Keratinocyte (primary cell): ENCODE measurements around the gene CDX1. TPM values are rescaled to one million over a fixed set of nuclear protein-coding genes. Genes with fewer than 3 reads are reported as not detected.

Experiments
- DNase-seq: peaks from one replicate; pipeline ENCODE4 v3.0.0-alpha.2; 2011; ENCODE audit warnings: low read depth, missing footprints, low spot score
- FAIRE-seq: peaks from 2 replicates; lab custom pipeline; 2011; peaks lifted over from hg19 to GRCh38; lab: Jason Lieb, UNC
- H2AFZ ChIP-seq: 2 replicates; pipeline ENCODE4 v1.6.0; 2012; ENCODE audit warnings: low read length, control low read depth, inconsistent platforms; ENCODE audit not compliant: control insufficient read depth
- H3K27ac ChIP-seq: 2 replicates; pipeline ENCODE4 v1.5.1; 2011; ENCODE audit warnings: low read length; ENCODE audit not compliant: control insufficient read depth, insufficient read depth
- H3K27me3 ChIP-seq: 3 replicates; pipeline ENCODE4 v1.6.0; 2011; ENCODE audit warnings: low read length; ENCODE audit not compliant: control insufficient read depth, insufficient read depth; ENCODE audit errors: extremely low read depth
- H3K36me3 ChIP-seq, 2 experiments: 2 replicates in 1 of 2; 3 replicates in 1 of 2; pipeline ENCODE4 v1.5.1; 2011; ENCODE audit warnings: low read length in 2 of 2, mild to moderate bottlenecking in 1 of 2; ENCODE audit not compliant: control insufficient read depth in 2 of 2, insufficient read depth in 2 of 2; ENCODE audit errors: extremely low read depth in 1 of 2
- H3K4me1 ChIP-seq: 3 replicates; pipeline ENCODE4 v1.5.1; 2011; ENCODE audit warnings: low read length; ENCODE audit not compliant: control insufficient read depth, insufficient read depth; ENCODE audit errors: extremely low read depth
- H3K4me2 ChIP-seq: 3 replicates; pipeline ENCODE4 v1.6.0; 2011; ENCODE audit warnings: low read depth, low read length; ENCODE audit not compliant: control insufficient read depth, insufficient read depth; ENCODE audit errors: extremely low read depth
- H3K4me3 ChIP-seq, 3 experiments: fragments of 200-600 bp in 1 of 3; sonication (generic) in 1 of 3; 2 replicates in 2 of 3; 3 replicates in 1 of 3; pipeline ENCODE4 v1.5.1; 2011 to 2016; ENCODE audit warnings: low read length in 3 of 3, mild to moderate bottlenecking in 3 of 3, control low read depth in 2 of 3, inconsistent platforms in 1 of 3, low read depth in 1 of 3, mixed read lengths in 1 of 3, mixed run types in 1 of 3, moderate library complexity in 1 of 3; ENCODE audit not compliant: control insufficient read depth in 2 of 3, insufficient read depth in 2 of 3; ENCODE audit errors: extremely low read depth in 1 of 3
- H3K79me2 ChIP-seq: 2 replicates; pipeline ENCODE4 v1.6.0; 2012; ENCODE audit warnings: low read length; ENCODE audit not compliant: control insufficient read depth, insufficient read depth
- H3K9ac ChIP-seq: 3 replicates; pipeline ENCODE4 v1.6.0; 2011; ENCODE audit warnings: low read length; ENCODE audit not compliant: control insufficient read depth, insufficient read depth; ENCODE audit errors: extremely low read depth
- H3K9me1 ChIP-seq: 3 replicates; pipeline ENCODE4 v1.6.0; 2011; ENCODE audit warnings: low read length; ENCODE audit not compliant: control insufficient read depth, insufficient read depth; ENCODE audit errors: extremely low read depth
- H3K9me3 ChIP-seq: 2 replicates; pipeline ENCODE4 v1.5.1; 2012; ENCODE audit warnings: low read depth, low read length; ENCODE audit not compliant: control insufficient read depth
- H4K20me1 ChIP-seq: 3 replicates; pipeline ENCODE4 v1.6.0; 2011; ENCODE audit warnings: low read length; ENCODE audit not compliant: control insufficient read depth, insufficient read depth; ENCODE audit errors: extremely low read depth
- CTCF ChIP-seq, 3 experiments: IDR thresholded peaks in 1 of 3; conservative IDR thresholded peaks in 1 of 3; optimal IDR thresholded peaks in 1 of 3; 2 replicates in 2 of 3; 3 replicates in 1 of 3; pipeline versions ENCODE3 to v1.5.1; 2011; ENCODE audit warnings: low read length in 3 of 3, mild to moderate bottlenecking in 3 of 3, moderate library complexity in 2 of 3, control low read depth in 1 of 3, inconsistent platforms in 1 of 3; ENCODE audit not compliant: insufficient read depth in 2 of 3; ENCODE audit errors: extremely low read depth in 1 of 3
- EZH2 ChIP-seq: IDR thresholded peaks from one replicate; pipeline ENCODE4 v1.6.1; 2012; ENCODE audit warnings: inconsistent platforms, mild to moderate bottlenecking, low read length, moderate library complexity
- dilution Hi-C: fragments of 300-500 bp; cut with MboI; formaldehyde crosslinking; loops from one replicate; pipeline ENCODE4 v1.7.0; 2020; ENCODE audit warnings: low sequenced_read_pairs; ENCODE audit not compliant: extremely low pct_ligation_motif_present
- polyA plus RNA-seq, 5 experiments: library from polyadenylated mRNA; depleted of rRNA in 3 of 5; stranded (reverse) in 3 of 5; stranded (forward) in 1 of 5; unstranded in 1 of 5; fragments of >200 nt; gene quantifications; 1 replicate in 1 of 5; 2 replicates in 3 of 5; 3 replicates in 1 of 5; pipeline versions ENCODE4 v1.2.1 to v1.2.3, GENCODE V29; 2011 to 2012; ENCODE audit warnings: missing spikeins in 2 of 5, low read depth in 1 of 5, low replicate concordance in 1 of 5

The CDX1 gene
- polyA plus RNA-seq, 1 donor (not counting 4 experiments of a cell fraction or from before 2014, with no cell fraction given): not detected

GRCh38 chr5:150189326-150189725 lies 22.7 kb downstream of the CDX1 start:
- dilution Hi-C loops: no loop called here
- no peak overlapping the region for H3K4me2 ChIP-seq
- H4K20me1 ChIP-seq: no peaks in the 10 kb centered on the region
- H3K4me3 ChIP-seq: no peak overlapping the region
- no peaks in the 10 kb centered on the region for H3K79me2 ChIP-seq
- H3K4me1 ChIP-seq: no peaks in the 10 kb centered on the region
- H3K9ac ChIP-seq: no peak overlapping the region
- H3K9me3 ChIP-seq: no peaks in the 10 kb centered on the region
- H3K27me3 ChIP-seq: peaks cover 63% of the 10 kb centered on the region
- no peak for TF ChIP-seq CTCF (optimal IDR thresholded peaks at IDR 0.05 in 1 of 3, IDR thresholded peaks at IDR 0.05 in 1 of 3, conservative IDR thresholded peaks at IDR 0.05 in 1 of 3; ENCODE audit: extremely low read depth in 1 of 3, insufficient read depth in 2 of 3, low read length in 3 of 3)
- TF ChIP-seq EZH2: no peak
- FAIRE-seq (no peak), DNase-seq (no peak)
- no peaks in the 10 kb centered on the region for H3K9me1 ChIP-seq
- no peak overlapping the region for H3K27ac ChIP-seq
- no peaks in the 10 kb centered on the region for H3K36me3 ChIP-seq
- no peak overlapping the region for H2AFZ ChIP-seq

- no peak for TF ChIP-seq CTCF (optimal IDR thresholded peaks at IDR 0.05 in 1 of 3, IDR thresholded peaks at IDR 0.05 in 1 of 3, conservative IDR thresholded peaks at IDR 0.05 in 1 of 3; ENCODE audit: extremely low read depth in 1 of 3, insufficient read depth in 2 of 3, low read length in 3 of 3)
- peak; percentile 85 for TF ChIP-seq EZH2
- no peak within 1 kb of the TSS for H2AFZ ChIP-seq
- no peak within 1 kb of the TSS for H3K27ac ChIP-seq
- dilution Hi-C loops: no loop called here
- no peak within 1 kb of the TSS for H3K9ac ChIP-seq
- no peaks in the 10 kb centered on the region for H3K4me1 ChIP-seq
- H4K20me1 ChIP-seq: no peaks in the 10 kb centered on the region
- peaks cover 65% of the 10 kb centered on the region for H3K27me3 ChIP-seq
- H3K4me2 ChIP-seq: no peak within 1 kb of the TSS
- no peak within 1 kb of the TSS for H3K4me3 ChIP-seq
- no peaks in the 10 kb centered on the region for H3K9me1 ChIP-seq
- no peaks in the 10 kb centered on the region for H3K9me3 ChIP-seq
- DNase-seq: no peak
- no peaks in the 10 kb centered on the region for H3K36me3 ChIP-seq
- H3K79me2 ChIP-seq: no peaks in the 10 kb centered on the region
- FAIRE-seq: no peak
These were observed 23.3 kb downstream of the CDX1 start, which contains the start of gene SLC6A7 for GRCh38 chr5:150189728-150190502. Gene SLC6A7, plus strand, starts transcription at chr5:150190062. Its CDS starts 266 bp downstream, at chr5:150190328.
